ENCODE data around the gene CD53.

The CD53 gene

DNA sequence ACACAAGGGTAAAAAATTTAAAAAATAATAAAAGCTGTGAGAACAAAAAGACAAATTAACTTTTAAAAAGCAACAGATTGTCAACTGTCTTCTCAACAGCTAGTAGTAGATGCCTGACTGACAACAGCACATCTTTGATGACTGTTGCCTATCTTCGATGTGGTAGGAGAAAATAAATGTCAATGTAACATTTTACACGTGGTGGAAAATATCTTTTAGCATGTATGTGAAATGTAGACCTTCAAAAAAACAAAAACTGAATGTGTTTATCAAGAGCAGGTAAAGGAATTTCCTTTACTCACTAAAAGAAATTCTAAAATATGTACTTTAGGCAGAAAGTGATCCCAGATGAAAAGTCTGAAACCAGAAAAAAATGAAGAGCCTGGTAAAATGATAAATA is 42.9 kb downstream of the CD53 start:
- H3K4me3 ChIP-seq (ENCODE audit: low read depth, low read length), result no peak overlapping the region
- DNase-seq (ENCODE audit: low read depth), result no peak
- TF ChIP-seq, protein P1, sequence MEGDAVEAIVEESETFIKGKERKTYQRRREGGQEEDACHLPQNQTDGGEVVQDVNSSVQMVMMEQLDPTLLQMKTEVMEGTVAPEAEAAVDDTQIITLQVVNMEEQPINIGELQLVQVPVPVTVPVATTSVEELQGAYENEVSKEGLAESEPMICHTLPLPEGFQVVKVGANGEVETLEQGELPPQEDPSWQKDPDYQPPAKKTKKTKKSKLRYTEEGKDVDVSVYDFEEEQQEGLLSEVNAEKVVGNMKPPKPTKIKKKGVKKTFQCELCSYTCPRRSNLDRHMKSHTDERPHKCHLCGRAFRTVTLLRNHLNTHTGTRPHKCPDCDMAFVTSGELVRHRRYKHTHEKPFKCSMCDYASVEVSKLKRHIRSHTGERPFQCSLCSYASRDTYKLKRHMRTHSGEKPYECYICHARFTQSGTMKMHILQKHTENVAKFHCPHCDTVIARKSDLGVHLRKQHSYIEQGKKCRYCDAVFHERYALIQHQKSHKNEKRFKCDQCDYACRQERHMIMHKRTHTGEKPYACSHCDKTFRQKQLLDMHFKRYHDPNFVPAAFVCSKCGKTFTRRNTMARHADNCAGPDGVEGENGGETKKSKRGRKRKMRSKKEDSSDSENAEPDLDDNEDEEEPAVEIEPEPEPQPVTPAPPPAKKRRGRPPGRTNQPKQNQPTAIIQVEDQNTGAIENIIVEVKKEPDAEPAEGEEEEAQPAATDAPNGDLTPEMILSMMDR (IDR thresholded peaks at IDR 0.05; ENCODE audit: insufficient read depth, low read depth, low read length, missing control alignments), result no peak

DNA sequence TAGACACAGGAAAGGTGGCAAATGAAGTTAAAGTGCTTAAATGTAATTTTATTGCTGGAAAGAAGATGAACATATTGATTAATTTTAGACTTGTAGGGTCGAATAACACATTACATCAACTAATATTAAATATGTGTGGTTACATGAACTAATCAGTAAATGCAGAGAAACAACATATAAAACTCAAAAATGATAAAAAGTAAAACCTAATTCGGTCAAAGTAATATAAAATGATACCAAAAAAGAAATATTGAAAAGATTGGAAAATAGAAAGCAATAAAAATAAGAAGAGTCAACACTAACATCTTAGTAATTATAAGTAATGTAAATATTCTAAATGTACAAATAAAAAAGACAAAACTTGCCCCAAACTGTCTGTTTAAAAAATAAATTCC is 43.3 kb downstream of the CD53 start:
- no peak for DNase-seq (ENCODE audit: low read depth)
- TF ChIP-seq, protein P1 (IDR thresholded peaks at IDR 0.05; ENCODE audit: insufficient read depth, low read depth, low read length, missing control alignments), result no peak
- H3K4me3 ChIP-seq (ENCODE audit: low read depth, low read length), result peak overlapping the region; percentile 33

DNA sequence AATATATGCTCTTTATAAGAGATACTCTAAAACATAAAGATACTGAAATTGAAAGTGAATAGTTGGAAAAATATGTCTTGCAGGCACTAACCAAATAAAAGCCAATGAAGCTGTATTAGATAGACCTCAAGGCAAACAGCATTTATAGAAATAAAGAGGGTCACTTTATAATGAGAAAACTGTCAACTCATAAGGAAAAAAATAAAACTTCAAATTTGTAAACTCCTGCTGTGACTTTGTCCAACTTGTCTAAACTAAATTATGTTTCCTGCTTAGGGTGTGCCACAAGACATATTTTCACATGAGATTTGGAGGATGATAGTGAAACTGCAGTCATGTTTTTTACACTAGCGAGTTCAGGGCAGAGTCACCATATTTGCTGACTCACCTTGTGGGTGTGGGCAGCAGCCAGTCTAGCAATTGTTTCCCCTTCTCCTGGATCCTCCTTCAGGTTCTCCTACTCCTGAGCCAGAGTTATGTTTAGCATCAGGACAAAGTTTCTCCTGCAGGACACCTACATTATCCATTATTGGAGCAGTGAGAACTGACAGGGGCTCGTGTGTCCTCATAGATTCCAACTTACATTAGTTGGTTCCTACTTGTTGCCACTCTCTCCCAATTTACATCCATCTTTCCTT is 43.8 kb downstream of the CD53 start:
- peak overlapping the region; percentile 33 for H3K4me3 ChIP-seq (ENCODE audit: low read depth, low read length)
- TF ChIP-seq, protein P1 (IDR thresholded peaks at IDR 0.05; ENCODE audit: insufficient read depth, low read depth, low read length, missing control alignments), result no peak
- peak; percentile 68 for DNase-seq (ENCODE audit: low read depth)

DNA sequence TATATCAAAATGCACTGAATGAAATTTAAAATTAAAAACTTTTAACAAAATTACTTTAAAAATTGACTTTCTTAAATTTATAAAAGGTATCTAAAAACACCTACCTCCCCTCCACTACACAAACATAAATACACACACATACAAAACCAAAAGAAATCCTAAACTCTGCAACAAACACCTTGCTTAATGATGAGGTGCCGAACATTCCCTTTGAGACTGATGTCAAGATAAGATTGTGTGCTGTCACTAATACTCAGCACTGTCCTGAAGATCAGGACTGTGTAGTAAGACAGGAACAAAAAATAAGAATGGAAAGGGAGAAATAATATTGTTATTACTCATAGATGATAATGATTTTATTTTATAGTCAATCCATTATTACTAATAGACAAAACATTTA is 45.1 kb downstream of the CD53 start:
- H3K4me3 ChIP-seq (ENCODE audit: low read depth, low read length), result no peak overlapping the region
- DNase-seq (ENCODE audit: low read depth), result no peak
- TF ChIP-seq, protein P1 (IDR thresholded peaks at IDR 0.05; ENCODE audit: insufficient read depth, low read depth, low read length, missing control alignments), result no peak

DNA sequence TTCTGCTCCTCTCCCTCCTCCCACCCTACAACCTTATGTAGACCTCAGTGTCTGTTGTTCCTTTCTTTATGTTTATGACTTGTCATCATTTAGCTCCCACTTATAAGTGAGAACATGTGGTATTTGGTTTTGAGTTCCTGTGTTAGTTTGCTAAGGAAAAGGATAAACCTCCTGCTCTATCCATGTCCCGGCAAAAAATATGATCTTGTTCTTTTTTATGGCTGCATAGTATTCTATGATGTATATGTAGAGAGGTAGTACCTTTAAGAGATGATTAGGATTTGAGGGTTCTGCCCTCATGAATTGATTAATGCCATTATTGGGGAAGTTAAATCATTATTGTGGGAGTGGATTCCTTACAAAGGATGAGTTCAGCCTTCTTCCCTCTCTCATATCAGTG is 49.0 kb downstream of the CD53 start:
- no peak overlapping the region for H3K4me3 ChIP-seq (ENCODE audit: low read depth, low read length)
- TF ChIP-seq, protein P1 (IDR thresholded peaks at IDR 0.05; ENCODE audit: insufficient read depth, low read depth, low read length, missing control alignments), result no peak
- no peak for DNase-seq (ENCODE audit: low read depth)

DNA sequence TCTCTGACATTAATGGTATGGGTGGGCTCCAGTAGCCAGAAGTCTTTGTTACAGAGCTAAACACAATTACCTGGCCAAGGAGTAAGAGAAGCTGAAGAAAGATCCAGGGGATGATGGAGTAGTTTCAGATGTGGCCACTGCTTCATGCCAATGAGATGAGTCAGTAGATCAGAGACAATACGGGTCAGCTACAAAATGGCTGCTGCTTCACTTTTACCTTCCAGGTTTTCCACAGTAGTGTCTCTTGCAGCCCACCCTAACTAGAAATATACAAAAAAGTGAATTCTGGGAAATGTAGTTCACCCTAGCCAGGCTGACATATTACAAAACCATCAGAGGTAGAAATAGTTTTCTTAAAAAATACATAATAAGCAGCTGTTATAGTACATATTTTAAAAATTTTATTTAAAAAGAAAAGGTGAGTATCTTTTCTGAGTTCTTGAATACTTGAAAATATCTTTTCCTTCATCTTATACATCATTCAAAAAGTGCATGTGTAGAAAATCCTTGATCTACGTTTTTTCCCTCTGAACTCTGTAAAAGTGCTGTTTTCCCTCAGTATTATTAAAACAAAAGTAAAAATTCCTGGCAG is 54.6 kb downstream of the CD53 start:
- DNase-seq (ENCODE audit: low read depth), result no peak
- no peak overlapping the region for H3K4me3 ChIP-seq (ENCODE audit: low read depth, low read length)

More for the DNA sequence above, 54.6 kb downstream of the CD53 start:
- TF ChIP-seq, protein P1 (IDR thresholded peaks at IDR 0.05; ENCODE audit: insufficient read depth, low read depth, low read length, missing control alignments), result no peak

Measured in GM12865 (cell line).